IMR-90 (cell line): Measurements from ENCODE around the gene CLDN7. TPM values are rescaled to one million over a fixed set of nuclear protein-coding genes. Genes with fewer than 3 reads are reported as not detected.

Source experiments
- ATAC-seq: fragments of 200-7000 bp; cut with Tn5 transposase; 2 replicates; pipeline ENCODE4 v1.9.1; 2020; ENCODE audit warnings: low read depth, mild to moderate bottlenecking, moderate library complexity
- BruUV-seq: library from RNA; stranded (reverse); fragments of 400-500 nt; replicated peaks from 2 replicates; lab custom pipeline; 2021; lab: Mats Ljungman, UMichigan
- CTCF ChIA-PET: fragments of 300-600 bp; formaldehyde crosslinking; extraction: SDS; loops from one replicate; lab custom pipeline; 2021; ENCODE audit warnings: antibody characterized with exemption; lab: Yijun Ruan, JAX
- POLR2A ChIA-PET: fragments of 300-600 bp; sonication (Branson Sonifier 250); formaldehyde crosslinking; loops from one replicate; lab custom pipeline; 2022; ENCODE audit warnings: antibody characterized with exemption; ENCODE audit not compliant: unreplicated experiment; lab: Charles Lee
- DNase-seq: peaks from one replicate; pipeline ENCODE4 v3.0.0; 2013
- H2AFZ ChIP-seq: replicated peaks from 2 replicates; pipeline ENCODE3; 2013; ENCODE audit warnings: low read length, mild to moderate bottlenecking; ENCODE audit not compliant: poor library complexity
- H2AK5ac ChIP-seq: 2 replicates; pipeline ENCODE4 v1.6.1; 2013; ENCODE audit warnings: low read depth, low read length, inconsistent platforms
- H2AK9ac ChIP-seq: replicated peaks from 2 replicates; pipeline ENCODE3; 2013; ENCODE audit warnings: mild to moderate bottlenecking, low read depth, low read length, moderate library complexity; ENCODE audit not compliant: poor library complexity
- H2BK120ac ChIP-seq: 2 replicates; pipeline ENCODE4 v1.6.1; 2013; ENCODE audit warnings: low read depth, low read length, inconsistent platforms
- H2BK15ac ChIP-seq: 3 replicates; pipeline ENCODE4 v1.6.1; 2013; ENCODE audit warnings: low read depth, low read length, inconsistent platforms
- H2BK20ac ChIP-seq: 2 replicates; pipeline ENCODE4 v1.6.1; 2013; ENCODE audit warnings: low read depth, mild to moderate bottlenecking, inconsistent platforms, low read length, moderate library complexity
- H2BK5ac ChIP-seq: 2 replicates; pipeline ENCODE4 v1.6.1; 2013; ENCODE audit warnings: mild to moderate bottlenecking, low read depth, low read length, inconsistent platforms; ENCODE audit not compliant: poor library complexity, severe bottlenecking
- H3K14ac ChIP-seq: replicated peaks from 2 replicates; pipeline ENCODE4 v1.6.1; 2013; ENCODE audit warnings: low read depth, low read length, inconsistent platforms
- H3K18ac ChIP-seq: 2 replicates; pipeline ENCODE4 v1.6.1; 2013; ENCODE audit warnings: low read depth, low read length, control low read depth
- H3K23ac ChIP-seq: 2 replicates; pipeline ENCODE4 v1.6.1; 2013; ENCODE audit warnings: low read depth, low read length, inconsistent platforms
- H3K27ac ChIP-seq: 2 replicates; pipeline ENCODE4 v1.5.1; 2013; ENCODE audit warnings: mild to moderate bottlenecking, control low read depth, low read length; ENCODE audit not compliant: insufficient read depth
- H3K27me3 ChIP-seq: 2 replicates; pipeline ENCODE4 v1.6.1; 2013; ENCODE audit warnings: low read length; ENCODE audit not compliant: control insufficient read depth, insufficient read depth
- H3K36me3 ChIP-seq: 2 replicates; pipeline ENCODE4 v1.6.1; 2013; ENCODE audit warnings: low read length, mixed read lengths; ENCODE audit not compliant: control insufficient read depth, insufficient read depth
- H3K4ac ChIP-seq: 2 replicates; pipeline ENCODE4 v1.6.1; 2013; ENCODE audit warnings: low read depth, low read length, inconsistent platforms
- H3K4me1 ChIP-seq: 2 replicates; pipeline ENCODE4 v1.6.1; 2013; ENCODE audit warnings: low read length, mixed read lengths; ENCODE audit not compliant: control insufficient read depth, insufficient read depth
- H3K4me2 ChIP-seq: 2 replicates; pipeline ENCODE4 v1.6.1; 2013; ENCODE audit warnings: low read depth, mild to moderate bottlenecking, control low read depth, low read length, moderate library complexity
- H3K4me3 ChIP-seq: 2 replicates; pipeline ENCODE4 v1.5.1; 2013; ENCODE audit warnings: low read depth, mild to moderate bottlenecking, control low read depth, low read length, moderate library complexity; ENCODE audit not compliant: insufficient read depth
- H3K56ac ChIP-seq: 2 replicates; pipeline ENCODE4 v1.6.1; 2013; ENCODE audit warnings: low read length, inconsistent platforms; ENCODE audit not compliant: insufficient read depth; ENCODE audit errors: extremely low read depth
- H3K79me1 ChIP-seq, 2 experiments: 2 replicates each; pipeline ENCODE4 v1.6.1; 2013; ENCODE audit warnings: low read length in 2 of 2, inconsistent platforms in 1 of 2, low read depth in 1 of 2
- H3K9ac ChIP-seq: 2 replicates; pipeline ENCODE4 v1.6.1; 2013; ENCODE audit warnings: low read depth, low read length, control low read depth
- H3K9me1 ChIP-seq: 2 replicates; pipeline ENCODE4 v1.6.1; 2013; ENCODE audit warnings: low read length, inconsistent platforms; ENCODE audit not compliant: insufficient read depth
- H3K9me3 ChIP-seq: 2 replicates; pipeline ENCODE4 v1.6.1; 2013; ENCODE audit warnings: low read length; ENCODE audit not compliant: control insufficient read depth, insufficient read depth
- H4K20me1 ChIP-seq: 2 replicates; pipeline ENCODE4 v1.6.1; 2013; ENCODE audit warnings: low read length, inconsistent platforms; ENCODE audit not compliant: insufficient read depth
- H4K5ac ChIP-seq: 2 replicates; pipeline ENCODE4 v1.6.1; 2013; ENCODE audit warnings: mild to moderate bottlenecking, low read depth, low read length, control low read depth
- H4K8ac ChIP-seq, 2 experiments: 2 replicates each; pipeline ENCODE4 v1.6.1; 2013; ENCODE audit warnings: low read depth in 2 of 2, low read length in 2 of 2, control low read depth in 1 of 2, inconsistent platforms in 1 of 2
- H4K91ac ChIP-seq: 2 replicates; pipeline ENCODE4 v1.6.1; 2013; ENCODE audit warnings: low read depth, low read length, inconsistent platforms; ENCODE audit not compliant: insufficient read depth
- CHD1 ChIP-seq: IDR thresholded peaks from 2 replicates; pipeline ENCODE4 v1.6.1; 2012; ENCODE audit warnings: low read depth, low read length, improper control_type of control experiment
- MAFK ChIP-seq: IDR thresholded peaks from 2 replicates; pipeline ENCODE4 v1.6.1; 2012; ENCODE audit warnings: low read depth, low read length, improper control_type of control experiment
- MAZ ChIP-seq: IDR thresholded peaks from 2 replicates; pipeline ENCODE4 v1.6.1; 2012; ENCODE audit warnings: low read depth, mild to moderate bottlenecking, low read length, improper control_type of control experiment, moderate library complexity, borderline replicate concordance
- MXI1 ChIP-seq: IDR thresholded peaks from 2 replicates; pipeline ENCODE4 v1.6.1; 2012; ENCODE audit warnings: low read depth, mild to moderate bottlenecking, low read length, moderate library complexity, borderline replicate concordance
- POLR2A ChIP-seq: IDR thresholded peaks from 2 replicates; pipeline ENCODE4 v1.6.1; 2012; ENCODE audit warnings: mild to moderate bottlenecking, low read depth, low read length
- RFX5 ChIP-seq: IDR thresholded peaks from 2 replicates; pipeline ENCODE4 v1.8.0; 2012; ENCODE audit warnings: low read depth, mild to moderate bottlenecking, low read length, moderate library complexity
- WGBS, 2 experiments: methylation state at CpG; one replicate each; pipeline versions ENCODE4 v1.1.5 to v1.1.7; 2013; ENCODE audit warnings: missing lambda C conversion rate in 2 of 2; ENCODE audit not compliant: insufficient read length in 1 of 2; ENCODE audit errors: extremely low coverage in 2 of 2; 5-methylcytosine and 5-hydroxymethylcytosine counted together
- dilution Hi-C: fragments of 300-500 bp; cut with HindIII; formaldehyde crosslinking; loops from one replicate; pipeline ENCODE4 v1.14.3; 2018; ENCODE audit warnings: low sequenced_read_pairs; ENCODE audit not compliant: unreplicated experiment
- in situ Hi-C: fragments of 300-500 bp; cut with MboI; formaldehyde crosslinking; loops from 3 replicates; pipeline ENCODE4 v1.14.3; 2019; ENCODE audit warnings: low sequenced_read_pairs, inconsistent platforms, mixed read lengths
- intact Hi-C: fragments of 100-400 bp; cut with micrococcal nuclease; formaldehyde crosslinking; loops from 2 replicates; pipeline ENCODE4 v1.10.0; 2022
- polyA plus RNA-seq, 3 experiments: library from polyadenylated mRNA; depleted of rRNA; stranded (reverse); fragments of >200 nt; gene quantifications; 2 replicates each; pipeline ENCODE4 v1.2.3, GENCODE V29; 2012; ENCODE audit warnings: low replicate concordance in 1 of 3
- total RNA-seq: library from RNA; depleted of rRNA; stranded (reverse); fragments of >200 nt; gene quantifications from 2 replicates; pipeline ENCODE4 v1.2.3, GENCODE V29; 2012
- TF ChIP-seq, protein P1 (sequence below): fragments of 150-350 bp; IDR thresholded peaks from 2 replicates; pipeline ENCODE4 v1.6.1; 2017; ENCODE audit warnings: mild to moderate bottlenecking, antibody characterized with exemption, low read length, low read depth
- TF ChIP-seq, protein P2 (sequence below): conservative IDR thresholded peaks from 2 replicates; pipeline ENCODE4 v1.5.1; 2012; ENCODE audit warnings: mild to moderate bottlenecking, low read depth, low read length, improper control_type of control experiment

The CLDN7 gene
- total and polyA plus RNA-seq, 2 of the 4 experiments (the other 2 are of a cell fraction) = 1.4 TPM

DNA sequence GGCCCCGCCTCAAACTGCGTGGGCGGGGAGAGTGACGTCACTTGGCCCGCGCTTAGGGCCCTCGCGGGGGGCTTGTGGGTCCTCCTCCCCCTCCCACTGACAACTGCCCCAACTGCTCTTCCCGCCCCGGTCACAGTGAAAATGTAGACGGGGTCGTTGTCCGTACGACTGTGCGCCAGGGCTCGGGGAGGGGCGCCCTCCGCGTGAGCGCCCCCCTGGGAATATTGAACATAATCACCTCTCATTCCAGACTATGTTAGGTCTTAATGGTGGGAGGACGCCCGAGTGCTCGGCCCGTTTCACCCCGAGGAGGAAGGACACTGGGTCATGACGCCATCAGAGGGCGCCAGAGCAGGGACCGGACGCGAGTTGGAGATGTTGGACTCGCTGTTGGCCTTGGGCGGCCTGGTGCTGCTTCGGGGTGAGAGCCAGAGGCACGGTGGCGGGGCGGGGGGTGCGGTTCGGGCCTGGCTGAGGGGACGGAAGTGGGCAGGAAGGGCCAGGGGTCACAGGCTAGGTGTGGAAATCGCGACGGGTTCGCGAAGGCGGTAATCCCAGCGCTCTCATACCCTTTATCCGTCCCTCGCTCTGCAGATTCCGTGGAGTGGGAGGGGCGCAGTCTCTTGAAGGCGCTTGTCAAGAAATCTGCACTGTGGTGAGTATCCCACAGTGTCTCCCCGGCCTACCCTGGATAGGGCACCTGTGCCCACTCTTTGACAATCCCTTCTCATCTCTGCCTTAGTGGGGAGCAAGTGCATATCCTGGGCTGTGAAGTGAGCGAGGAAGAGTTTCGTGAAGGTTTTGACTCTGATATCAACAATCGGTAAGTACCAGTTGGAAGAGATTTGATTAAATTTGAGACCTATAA, 9.9 kb downstream of the CLDN7 start, which contains the start of gene ELP5:
TSS of gene ELP5 (plus strand) at position 40 of the 868 bp plus-strand sequence. CDS start at position 376, 336 bp downstream.
- BruUV-seq = TSS peak; percentile 34
- H2AK5ac ChIP-seq = peak within 1 kb of the TSS; percentile 95
- peak within 1 kb of the TSS; percentile 99 for H2AK9ac ChIP-seq
- H3K27ac ChIP-seq = peak within 1 kb of the TSS; percentile 93
- no peaks in the 10 kb centered on the region for H3K9me3 ChIP-seq
- peak within 1 kb of the TSS; percentile 71 for H3K4me3 ChIP-seq
- in situ Hi-C loops (no loop called here), dilution Hi-C loops (no loop called here), intact Hi-C loops (no loop called here)
- H3K36me3 ChIP-seq = peaks cover 15% of the 10 kb centered on the region
- peak within 1 kb of the TSS; percentile 90 to 98 for H4K8ac ChIP-seq
- peak within 1 kb of the TSS; percentile 94 for H3K56ac ChIP-seq
- POLR2A ChIA-PET = no interaction called here
- peak within 1 kb of the TSS; percentile 99 for H3K4me2 ChIP-seq
- peak within 1 kb of the TSS; percentile 94 for H2BK5ac ChIP-seq
- CTCF ChIA-PET = no interaction called here
- H2BK15ac ChIP-seq = peak within 1 kb of the TSS; percentile 65; the same call in 1 of the 3 replicates
- peak; percentile 84; the same call in 1 of the 2 replicates for TF ChIP-seq MXI1
- TF ChIP-seq, protein P1, sequence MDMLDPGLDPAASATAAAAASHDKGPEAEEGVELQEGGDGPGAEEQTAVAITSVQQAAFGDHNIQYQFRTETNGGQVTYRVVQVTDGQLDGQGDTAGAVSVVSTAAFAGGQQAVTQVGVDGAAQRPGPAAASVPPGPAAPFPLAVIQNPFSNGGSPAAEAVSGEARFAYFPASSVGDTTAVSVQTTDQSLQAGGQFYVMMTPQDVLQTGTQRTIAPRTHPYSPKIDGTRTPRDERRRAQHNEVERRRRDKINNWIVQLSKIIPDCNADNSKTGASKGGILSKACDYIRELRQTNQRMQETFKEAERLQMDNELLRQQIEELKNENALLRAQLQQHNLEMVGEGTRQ = 0 out of 2 replicates have a peak, but pooled peaks have one; percentile 2
- TF ChIP-seq RFX5 = no peak
- TF ChIP-seq POLR2A = peak; percentile 88
- TF ChIP-seq CHD1 = peak; percentile 80; the same call in 1 of the 2 replicates
- no peak for TF ChIP-seq MAFK
- TF ChIP-seq, protein P2, sequence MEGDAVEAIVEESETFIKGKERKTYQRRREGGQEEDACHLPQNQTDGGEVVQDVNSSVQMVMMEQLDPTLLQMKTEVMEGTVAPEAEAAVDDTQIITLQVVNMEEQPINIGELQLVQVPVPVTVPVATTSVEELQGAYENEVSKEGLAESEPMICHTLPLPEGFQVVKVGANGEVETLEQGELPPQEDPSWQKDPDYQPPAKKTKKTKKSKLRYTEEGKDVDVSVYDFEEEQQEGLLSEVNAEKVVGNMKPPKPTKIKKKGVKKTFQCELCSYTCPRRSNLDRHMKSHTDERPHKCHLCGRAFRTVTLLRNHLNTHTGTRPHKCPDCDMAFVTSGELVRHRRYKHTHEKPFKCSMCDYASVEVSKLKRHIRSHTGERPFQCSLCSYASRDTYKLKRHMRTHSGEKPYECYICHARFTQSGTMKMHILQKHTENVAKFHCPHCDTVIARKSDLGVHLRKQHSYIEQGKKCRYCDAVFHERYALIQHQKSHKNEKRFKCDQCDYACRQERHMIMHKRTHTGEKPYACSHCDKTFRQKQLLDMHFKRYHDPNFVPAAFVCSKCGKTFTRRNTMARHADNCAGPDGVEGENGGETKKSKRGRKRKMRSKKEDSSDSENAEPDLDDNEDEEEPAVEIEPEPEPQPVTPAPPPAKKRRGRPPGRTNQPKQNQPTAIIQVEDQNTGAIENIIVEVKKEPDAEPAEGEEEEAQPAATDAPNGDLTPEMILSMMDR = 0 out of 2 replicates have a peak, but pooled peaks have one; percentile 19
- TF ChIP-seq MAZ = peak; percentile 86
- ATAC-seq (peak; percentile 71), DNase-seq (peak; percentile 94)
- H4K5ac ChIP-seq = peak within 1 kb of the TSS; percentile 91
- WGBS, 2 experiments = 0% methylated on average over 11 of the region's 55 CpGs; no CpG with 5 or more reads in 1 of the 2 experiments
- no peaks in the 10 kb centered on the region for H3K27me3 ChIP-seq
- H3K4ac ChIP-seq = peak within 1 kb of the TSS; percentile 96
- H2AFZ ChIP-seq = peak within 1 kb of the TSS; percentile 99
- H3K79me1 ChIP-seq = peaks cover 7 to 44% of the 10 kb centered on the region in 2 experiments; a peak in 3 of 4 replicates
- H3K9me1 ChIP-seq = peaks cover 10% of the 10 kb centered on the region
- peaks cover 9% of the 10 kb centered on the region; the same call in 1 of the 2 replicates for H4K20me1 ChIP-seq
- H3K4me1 ChIP-seq = peaks cover 8% of the 10 kb centered on the region
- peak within 1 kb of the TSS; percentile 91 for H3K14ac ChIP-seq
- H2BK20ac ChIP-seq = no peak within 1 kb of the TSS
- peak within 1 kb of the TSS; percentile 51 for H3K18ac ChIP-seq
- H3K9ac ChIP-seq = peak within 1 kb of the TSS; percentile 88
- peak within 1 kb of the TSS; percentile 93 for H4K91ac ChIP-seq
- H3K23ac ChIP-seq = peak within 1 kb of the TSS; percentile 93
- H2BK120ac ChIP-seq = peak within 1 kb of the TSS; percentile 73
